Ovary (tissue), 9 donors: Measurements from ENCODE around the gene LAMB3. TPM values are rescaled to one million over a fixed set of nuclear protein-coding genes. Genes with fewer than 3 reads are reported as not detected.

Source experiments
- DNase-seq, 5 donors: peaks; one replicate each; pipeline ENCODE4 v3.0.0-alpha.2; 2019 to 2020
- H3K27ac ChIP-seq, 2 donors: fragments of 200-600 bp; one replicate each; pipeline versions ENCODE4 v1.5.1 to v1.8.0; 2019 to 2022
- H3K27me3 ChIP-seq: fragments of 200-600 bp; one replicate; pipeline ENCODE4 v1.8.0; 2022
- H3K36me3 ChIP-seq: fragments of 200-600 bp; sonication (generic); one replicate; pipeline ENCODE4 v1.5.1; 2019
- H3K4me1 ChIP-seq: one replicate; pipeline ENCODE4 v1.8.1; 2013; ENCODE audit warnings: mild to moderate bottlenecking, moderate library complexity; ENCODE audit not compliant: insufficient read depth
- H3K4me3 ChIP-seq: fragments of 200-600 bp; sonication (generic); one replicate; pipeline ENCODE4 v1.5.1; 2017
- H3K9me3 ChIP-seq, 2 donors: fragments of 200-600 bp in 1 of 2; sonication (generic) in 1 of 2; one replicate each; pipeline versions ENCODE4 v1.5.1 to v1.8.1; 2013 to 2019; ENCODE audit warnings: mild to moderate bottlenecking in 1 of 2, moderate library complexity in 1 of 2
- EP300 ChIP-seq: sonication (generic); formaldehyde crosslinking; IDR thresholded peaks from one replicate; pipeline ENCODE4 v1.6.1; 2017; ENCODE audit warnings: antibody characterized with exemption
- POLR2A ChIP-seq: fragments of 450-650 bp; IDR thresholded peaks from one replicate; pipeline ENCODE4 v1.6.1; 2017; ENCODE audit warnings: antibody characterized with exemption, mild to moderate bottlenecking, moderate library complexity
- WGBS, 3 donors: extraction: QIAGEN DNeasy Blood & Tissue Kit in 1 of 3; methylation state at CpG; one replicate each; pipeline versions ENCODE4 v1.1.5 to v1.1.7; 2013 to 2017; 5-methylcytosine and 5-hydroxymethylcytosine counted together
- intact Hi-C, 4 donors: fragments of 100-400 bp; cut with DNase I; formaldehyde crosslinking; loops; one replicate each; pipeline versions ENCODE4 v1.11.0 to v1.15.1; 2022 to 2023
- polyA plus RNA-seq, 2 donors: library from polyadenylated mRNA; stranded (reverse); fragments of 200-250 nt in 1 of 2; fragments of 350-450 nt in 1 of 2; fragmentation: Illumina TruSeq in 1 of 2; extraction: RNeasy Lipid Tissue Mini Kit (QIAGEN cat#74804) in 1 of 2; gene quantifications; one replicate each; pipeline ENCODE4 v1.2.3, GENCODE V29; 2013 to 2014
- total RNA-seq, 7 donors: library from RNA; depleted of rRNA in 2 of 7; stranded (reverse); fragments of >200 nt in 2 of 7; fragmentation: NEBNext Ultra II Directional in 3 of 7; extraction: Animal tissue kit (Norgen Biotek cat#: 25700) in 3 of 7; gene quantifications; one replicate each; pipeline versions ENCODE4 v1.1.0 to v1.2.4, GENCODE V29; 2016 to 2023
- TF ChIP-seq, protein P1 (sequence below), 3 donors: fragments of 450-650 bp in 2 of 3; fragments of 200-600 bp in 1 of 3; IDR thresholded peaks; one replicate each; pipeline versions ENCODE4 v1.5.1 to v1.8.0; 2016 to 2022; ENCODE audit warnings: antibody characterized with exemption in 3 of 3, mild to moderate bottlenecking in 1 of 3
- donor health status: DM: no; HTN: no; CAD: no; lungs with moderate emphysema.
- donor health status: DM: no; HTN: no; CAD: no.
- donor health status: Bipolar disorder and iron deficiency.
- donor health status: DM: yes; HTN: yes; CAD: no.
- donor health status: DM: no; HTN: no; CAD: no.
- donor health status: DM: yes; HTN: yes; CAD: no.

LAMB3 gene
- total and polyA plus RNA-seq, 9 donors = 0.54 to 56.9 (median 4.2) TPM

DNA sequence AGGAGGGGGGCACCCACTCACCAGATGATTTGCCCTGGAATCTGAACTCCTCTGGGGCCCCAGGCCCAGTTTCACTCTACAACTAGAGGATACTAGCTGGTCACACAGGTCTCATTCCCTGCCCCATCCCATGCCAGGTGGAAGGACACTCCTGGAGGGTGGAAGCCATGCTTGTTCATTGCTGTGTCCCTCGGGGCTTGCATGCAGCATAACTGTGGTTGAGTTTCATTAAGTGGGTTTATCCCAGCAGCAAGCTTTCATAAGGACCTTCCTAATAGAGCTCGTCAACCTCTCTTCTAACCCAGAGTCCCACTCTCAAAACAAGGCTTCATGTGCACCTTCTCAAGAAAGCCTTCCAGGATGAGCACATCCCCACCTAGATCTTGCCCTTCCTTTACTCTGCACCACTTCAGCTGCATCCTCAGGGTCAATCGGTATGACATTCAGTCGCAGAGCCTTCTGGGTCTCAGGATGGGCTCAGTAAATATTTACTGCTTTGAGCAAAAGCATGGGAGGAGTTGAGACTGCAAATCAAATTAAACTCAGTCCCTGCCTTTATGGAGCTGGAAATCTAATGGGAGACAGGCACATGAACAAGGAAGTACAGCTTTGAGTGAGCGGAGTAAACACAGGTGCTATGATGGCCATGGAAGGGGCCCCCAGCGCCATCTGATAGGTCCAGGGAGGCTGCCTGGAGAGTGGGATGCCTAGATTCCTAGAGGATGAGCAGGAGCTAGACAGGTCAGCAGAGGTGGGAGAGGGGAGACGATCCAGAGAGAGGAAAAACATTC is 32.3 kb downstream of the LAMB3 start:
- H3K9me3 ChIP-seq = no peaks in the 10 kb centered on the region
- WGBS, 3 donors = 79 to 85% (median 81%) methylated on average over 7 of the region's 7 CpGs
- H3K27me3 ChIP-seq = no peaks in the 10 kb centered on the region
- H3K27ac ChIP-seq = no peak overlapping the region
- peaks cover 19% of the 10 kb centered on the region for H3K4me1 ChIP-seq
- H3K4me3 ChIP-seq = no peak overlapping the region
- intact Hi-C loops = loop anchor here in 2 of 4 donors (5.0 to 10.0 kb wide), 3 partner anchors 65 to 127 kb away; no protein-coding TSS in a partner anchor
- TF ChIP-seq POLR2A = no peak
- TF ChIP-seq EP300 = no peak
- TF ChIP-seq, protein P1, sequence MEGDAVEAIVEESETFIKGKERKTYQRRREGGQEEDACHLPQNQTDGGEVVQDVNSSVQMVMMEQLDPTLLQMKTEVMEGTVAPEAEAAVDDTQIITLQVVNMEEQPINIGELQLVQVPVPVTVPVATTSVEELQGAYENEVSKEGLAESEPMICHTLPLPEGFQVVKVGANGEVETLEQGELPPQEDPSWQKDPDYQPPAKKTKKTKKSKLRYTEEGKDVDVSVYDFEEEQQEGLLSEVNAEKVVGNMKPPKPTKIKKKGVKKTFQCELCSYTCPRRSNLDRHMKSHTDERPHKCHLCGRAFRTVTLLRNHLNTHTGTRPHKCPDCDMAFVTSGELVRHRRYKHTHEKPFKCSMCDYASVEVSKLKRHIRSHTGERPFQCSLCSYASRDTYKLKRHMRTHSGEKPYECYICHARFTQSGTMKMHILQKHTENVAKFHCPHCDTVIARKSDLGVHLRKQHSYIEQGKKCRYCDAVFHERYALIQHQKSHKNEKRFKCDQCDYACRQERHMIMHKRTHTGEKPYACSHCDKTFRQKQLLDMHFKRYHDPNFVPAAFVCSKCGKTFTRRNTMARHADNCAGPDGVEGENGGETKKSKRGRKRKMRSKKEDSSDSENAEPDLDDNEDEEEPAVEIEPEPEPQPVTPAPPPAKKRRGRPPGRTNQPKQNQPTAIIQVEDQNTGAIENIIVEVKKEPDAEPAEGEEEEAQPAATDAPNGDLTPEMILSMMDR (IDR thresholded peaks at IDR 0.05) = no peak
- no peak for DNase-seq
- H3K36me3 ChIP-seq = no peaks in the 10 kb centered on the region

DNA sequence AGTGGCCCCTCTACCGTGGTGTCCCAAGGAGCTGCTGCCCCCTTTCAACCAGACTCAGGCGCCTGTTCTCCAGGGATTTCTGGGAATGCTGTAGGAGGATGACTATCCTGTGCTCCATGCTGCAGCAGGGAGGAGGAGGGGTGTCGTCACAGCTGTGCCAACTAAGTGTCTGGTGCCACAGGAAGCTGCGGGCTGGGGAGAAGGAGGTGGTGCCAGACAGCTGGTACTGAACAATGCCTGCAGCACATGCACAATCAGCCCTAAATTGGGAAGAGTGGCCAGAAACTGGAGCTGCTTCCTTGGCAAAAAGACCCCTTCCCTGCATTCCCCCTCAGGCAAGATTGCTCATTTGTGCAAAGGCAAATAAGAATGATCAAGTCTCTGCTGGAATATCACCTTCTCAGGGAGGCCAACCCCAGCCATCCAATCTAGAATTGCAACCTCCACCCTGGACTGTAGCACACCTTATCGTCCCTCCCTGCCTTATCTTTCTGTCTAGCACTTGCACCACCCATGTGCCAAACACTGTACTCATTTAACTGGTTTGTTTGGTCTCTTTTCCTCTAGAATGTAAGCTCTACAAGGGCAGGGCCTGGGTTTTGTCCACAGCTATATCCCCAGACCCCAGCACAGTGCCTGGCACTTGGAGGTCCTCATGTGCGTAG is 33.3 kb downstream of the LAMB3 start:
- Histone ChIP-seq H3K27ac (no peak overlapping the region), H3K4me1 (peaks cover 19% of the 10 kb centered on the region), H3K9me3 (no peaks in the 10 kb centered on the region), H3K36me3 (no peaks in the 10 kb centered on the region), H3K4me3 (no peak overlapping the region), H3K27me3 (no peaks in the 10 kb centered on the region)
- TF ChIP-seq POLR2A (no peak), EP300 (no peak)
- TF ChIP-seq, protein P1 (IDR thresholded peaks at IDR 0.05) = no peak
- no peak for DNase-seq
- intact Hi-C loops = no loop called here
- 82 to 91% (median 82%) methylated on average over 6 of the region's 6 CpGs for WGBS, 3 donors

DNA sequence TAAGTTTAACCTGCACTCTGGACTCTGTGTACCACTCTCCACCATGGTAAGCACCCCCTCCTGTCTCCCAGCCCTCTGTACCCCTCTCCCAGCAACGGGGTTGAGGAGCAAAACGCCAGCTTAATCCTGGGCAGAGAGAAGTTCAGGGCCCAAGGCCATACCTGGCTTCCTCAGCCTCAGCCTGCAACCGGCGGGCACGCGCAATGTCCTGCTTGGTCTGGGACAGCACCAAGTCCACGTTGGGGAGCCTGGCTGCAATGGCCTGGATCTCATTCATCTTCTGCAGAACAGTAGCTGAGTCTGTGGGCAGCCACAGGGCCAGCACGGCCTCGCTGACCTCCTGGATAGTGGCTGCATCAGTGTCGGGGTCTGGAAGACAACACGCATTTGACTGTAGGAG is 33.9 kb downstream of the LAMB3 start:
- no peaks in the 10 kb centered on the region for H3K9me3 ChIP-seq
- TF ChIP-seq POLR2A = no peak
- TF ChIP-seq EP300 = no peak
- TF ChIP-seq, protein P1 (IDR thresholded peaks at IDR 0.05) = no peak
- no peak for DNase-seq
- H3K4me3 ChIP-seq = no peak overlapping the region
- H3K27ac ChIP-seq = no peak overlapping the region
- intact Hi-C loops = no loop called here
- peaks cover 19% of the 10 kb centered on the region for H3K4me1 ChIP-seq
- 91 to 96% (median 95%) methylated on average over 2 to 11 of the region's 11 CpGs for WGBS, 3 donors
- no peaks in the 10 kb centered on the region for H3K27me3 ChIP-seq
- H3K36me3 ChIP-seq = no peaks in the 10 kb centered on the region

DNA sequence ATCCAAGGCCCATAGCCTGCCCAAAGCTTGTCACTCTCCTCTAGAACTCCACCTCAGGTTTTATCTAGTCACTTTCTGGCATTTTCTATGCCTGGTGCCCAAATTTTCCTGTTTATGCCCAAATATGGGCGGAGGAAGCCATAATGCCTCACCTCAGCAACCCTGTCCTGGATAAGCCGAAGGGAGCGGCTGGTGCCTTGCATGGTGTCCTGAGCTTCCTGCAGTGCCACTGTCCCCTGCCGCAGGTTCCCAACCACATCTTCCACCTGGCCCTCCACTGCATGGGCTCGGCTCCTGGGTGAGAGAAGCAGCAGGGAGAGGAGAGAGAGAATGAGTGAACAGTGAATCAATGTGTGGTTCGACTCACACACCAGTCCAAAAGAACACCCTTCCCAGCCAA is 34.5 kb downstream of the LAMB3 start:
- Histone ChIP-seq H3K9me3 (no peaks in the 10 kb centered on the region), H3K27ac (no peak overlapping the region), H3K36me3 (no peaks in the 10 kb centered on the region), H3K27me3 (no peaks in the 10 kb centered on the region), H3K4me1 (peaks cover 19% of the 10 kb centered on the region), H3K4me3 (no peak overlapping the region)
- TF ChIP-seq, protein P1 (IDR thresholded peaks at IDR 0.05) = no peak
- TF ChIP-seq POLR2A (no peak), EP300 (no peak)
- DNase-seq = no peak
- intact Hi-C loops = no loop called here
- WGBS, 3 donors = 93 to 96% (median 95%) methylated on average over 6 of the region's 6 CpGs
